ENCODE data around the gene LAMTOR1. TPM values are rescaled to one million over a fixed set of nuclear protein-coding genes. Genes with fewer than 3 reads are reported as not detected.
A peak's percentile ranks its signal among the peaks of the same experiment; 100 is the strongest.

Gene LAMTOR1
- total and polyA plus RNA-seq, 2 of the 8 experiments (the other 6 are each of a cell fraction or from before 2014, with no cell fraction given) = 82.1 to 160 TPM

DNA sequence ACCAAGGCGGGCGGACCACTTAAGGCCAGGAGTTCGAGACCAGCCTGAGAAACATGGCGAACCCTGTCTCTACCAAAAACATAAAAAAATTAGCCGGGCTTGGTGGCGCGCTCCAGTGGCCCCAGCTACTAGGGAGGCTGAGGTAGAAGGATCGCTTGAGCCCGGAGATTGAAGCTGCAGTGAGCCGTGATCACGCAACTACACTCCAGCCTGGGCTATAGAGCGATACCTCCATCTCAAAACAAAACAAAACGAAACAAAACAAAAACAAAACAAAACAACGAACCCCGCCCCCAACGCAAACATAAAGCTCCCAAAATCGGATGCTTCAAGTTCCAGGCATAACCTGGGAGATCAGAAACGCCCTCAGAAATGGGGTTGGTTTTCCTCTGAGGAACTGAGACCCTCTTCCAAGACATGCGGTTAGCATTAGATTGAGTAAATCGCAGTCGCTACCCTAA is 21.9 kb downstream of the LAMTOR1 start:
- Histone ChIP-seq H2BK20ac (ENCODE audit: low read length) (no peak overlapping the region), H3K4ac (replicated peaks; ENCODE audit: insufficient read length, low read depth, low read length) (no peak overlapping the region), H2BK15ac (ENCODE audit: low read length) (no peak overlapping the region), H2BK12ac (ENCODE audit: low read depth, low read length) (peak overlapping the region; percentile 96; the same call in 1 of the 2 replicates), H3K79me1 (ENCODE audit: low read depth, low read length) (no peaks in the 10 kb centered on the region; the same call in 1 of the 2 replicates), H3K9me3 (ENCODE audit: insufficient read depth in 2 of 2, low read depth in 1 of 2, low read length in 1 of 2) (no peaks in the 10 kb centered on the region), H3K79me2 (ENCODE audit: control insufficient read depth in 1 of 2, insufficient read depth in 2 of 2, low read length in 2 of 2) (peaks cover 13 to 38% of the 10 kb centered on the region in 2 experiments; a peak in 3 of 4 replicates), H2BK120ac (replicated peaks; ENCODE audit: low read depth, low read length) (no peak overlapping the region), H3K4me3 (ENCODE audit: extremely low read depth in 1 of 4, insufficient read depth in 2 of 4, low read depth in 3 of 4, low read length in 4 of 4) (peak overlapping the region; percentile 40 to 100 (median 52)), H3K23ac (ENCODE audit: insufficient read length) (no peak overlapping the region), H2AFZ (ENCODE audit: low read length) (0 out of 2 replicates have a peak overlapping the region, but pooled peaks have one; percentile 10), H4K91ac (replicated peaks; ENCODE audit: insufficient read length, low read length) (no peak overlapping the region), H3K9ac (replicated peaks in 1 of 4; ENCODE audit: extremely low read depth in 1 of 4, low read depth in 3 of 4, low read length in 3 of 4) (peak overlapping the region in 3 of 4 experiments; percentile 52 to 87 (median 66); a peak in 6 of 7 replicates), H3K27ac (ENCODE audit: low read depth, low read length) (peak overlapping the region; percentile 84), H3K23me2 (ENCODE audit: low read depth, low read length) (peaks cover 4% of the 10 kb centered on the region; the same call in 1 of the 2 replicates), H3K4me2 (ENCODE audit: insufficient read depth in 1 of 2, low read depth in 2 of 2, low read length in 2 of 2) (peak overlapping the region; percentile 67 to 68), H3K56ac (replicated peaks; ENCODE audit: insufficient read length, low read depth, low read length) (no peak overlapping the region), H2BK5ac (ENCODE audit: low read depth, low read length) (peak overlapping the region; percentile 95), H4K5ac (ENCODE audit: insufficient read length, low read depth, low read length) (no peak overlapping the region), H4K20me1 (replicated peaks in 1 of 2; ENCODE audit: control insufficient read depth in 1 of 2, insufficient read depth in 2 of 2, low read length in 2 of 2) (peaks cover 2 to 4% of the 10 kb centered on the region in 2 experiments), H3K4me1 (replicated peaks in 1 of 4; ENCODE audit: control insufficient read depth in 3 of 4, insufficient read depth in 4 of 4, low read length in 3 of 4) (peaks cover 0 to 2% (median 0%) of the 10 kb centered on the region in 4 experiments; a peak in 3 of 7 replicates), H3K14ac (ENCODE audit: insufficient read length) (no peak overlapping the region), H4K8ac (ENCODE audit: extremely low read depth, insufficient read depth, low read length) (peak overlapping the region; percentile 88; the same call in 1 of the 2 replicates), H3K36me3 (ENCODE audit: control insufficient read depth in 2 of 4, insufficient read depth in 4 of 4, low read length in 3 of 4) (no peaks in the 10 kb centered on the region; a peak in 1 of 8 replicates), H3K18ac (ENCODE audit: extremely low read depth, low read length) (0 out of 2 replicates have a peak overlapping the region, but pooled peaks have one; percentile 13), H3K27me3 (replicated peaks in 1 of 4; ENCODE audit: control insufficient read depth in 3 of 4, extremely low read depth in 1 of 4, insufficient read depth in 3 of 4, low read length in 3 of 4) (no peaks in the 10 kb centered on the region), H2AK5ac (ENCODE audit: low read depth, low read length) (0 out of 2 replicates have a peak overlapping the region, but pooled peaks have one; percentile 19)
- no peak for DNase-seq (ENCODE audit: low read depth in 1 of 2, low spot score in 2 of 2)
- POLR2A ChIA-PET (ENCODE audit: partially characterized antibody) = interaction anchor here (1.1 to 8.4 kb wide), 6 partner anchors 11 to 56 kb away, joined by 4 to 144 read pairs (median 8); partner anchors contain the start of genes ANAPC15 and LAMTOR1
- WGBS, 2 experiments (ENCODE audit: extremely low coverage in 1 of 2, insufficient coverage in 1 of 2, insufficient read length in 1 of 2, insufficient replicate concordance in 2 of 2, low coverage in 1 of 2, low lambda C conversion rate in 2 of 2, missing lambda C conversion rate in 1 of 2) = 80% methylated on average over 21 of the region's 21 CpGs; no CpG with 5 or more reads in 1 of the 2 experiments
- TF ChIP-seq PHF8 (conservative IDR thresholded peaks at IDR 0.05; ENCODE audit: low read depth, low read length) (0 out of 2 replicates have a peak, but pooled peaks have one; percentile 10), KDM1A (IDR thresholded peaks at IDR 0.05; ENCODE audit: borderline replicate concordance, low read length) (0 out of 2 replicates have a peak, but pooled peaks have one; percentile 26), EP300 (IDR thresholded peaks at IDR 0.05; ENCODE audit: borderline replicate concordance in 1 of 2, low read depth in 2 of 2, low read length in 2 of 2) (0 out of 3 replicates have a peak, but pooled peaks of 1 of the 2 experiments have one; percentile 51), SRF (IDR thresholded peaks at IDR 0.05; ENCODE audit: low read depth, low read length) (no peak)
- no peak for FAIRE-seq
- CTCF ChIA-PET (ENCODE audit: partially characterized antibody) = interaction anchor here (0.6 to 2.3 kb wide), 10 partner anchors 10 to 155 kb away, joined by 3 to 29 read pairs (median 4); no protein-coding TSS in a partner anchor
